HL-60 (cell line): ENCODE results near the gene RRH.
"Not testable (repeated sequence)": the region's sequence is repeated elsewhere in the genome, so short reads cannot be mapped to it uniquely, and the experiment has no call there.

ENCODE experiments used
- DNase-seq, 2 experiments: peaks; one replicate each; pipeline ENCODE4 v3.0.0-alpha.2; 2010 to 2020; ENCODE audit warnings: low read depth in 1 of 2, low spot score in 1 of 2
- H3K27ac ChIP-seq: fragments of 250-450 bp; sonication (Bioruptor Pico); replicated peaks from 2 replicates; pipeline ENCODE4 v1.5.1; 2020; ENCODE audit warnings: mild to moderate bottlenecking, moderate library complexity
- H3K27me3 ChIP-seq: fragments of 250-450 bp; sonication (Bioruptor Pico); 2 replicates; pipeline ENCODE4 v1.5.1; 2021; ENCODE audit warnings: mild to moderate bottlenecking, moderate library complexity; ENCODE audit not compliant: insufficient read depth, poor library complexity, severe bottlenecking
- H3K4me3 ChIP-seq: replicated peaks from 2 replicates; pipeline ENCODE4 v1.5.1; 2011; ENCODE audit warnings: mild to moderate bottlenecking, control low read depth, low read length; ENCODE audit not compliant: insufficient read depth
- CTCF ChIP-seq: IDR thresholded peaks from one replicate; pipeline ENCODE4 v1.5.1; 2011; ENCODE audit warnings: low read length, control low read depth, inconsistent platforms; ENCODE audit not compliant: insufficient read depth
- GABPA ChIP-seq: IDR thresholded peaks from 2 replicates; pipeline ENCODE4 v1.6.1; 2012; ENCODE audit warnings: low read depth
- POLR2AphosphoS5 ChIP-seq: IDR thresholded peaks from 2 replicates; pipeline ENCODE4 v1.6.1; 2012; ENCODE audit warnings: low read depth
- REST ChIP-seq: IDR thresholded peaks from 2 replicates; pipeline ENCODE4 v1.6.1; 2012; ENCODE audit warnings: low read depth; ENCODE audit not compliant: insufficient replicate concordance
- SPI1 ChIP-seq: IDR thresholded peaks from 2 replicates; pipeline ENCODE4 v1.6.1; 2012; ENCODE audit warnings: low read depth, mild to moderate bottlenecking, borderline replicate concordance

RRH gene

GRCh38 chr4:109848501-109848900 is 20.7 kb downstream of the RRH start:
- Histone ChIP-seq H3K4me3 (no peak overlapping the region), H3K27ac (no peak overlapping the region), H3K27me3 (peaks cover 3% of the 10 kb centered on the region)
- TF ChIP-seq REST, result no peak
- TF ChIP-seq SPI1, result no peak
- TF ChIP-seq POLR2AphosphoS5, result no peak
- no peak for TF ChIP-seq CTCF
- no peak for DNase-seq

- peaks cover 3% of the 10 kb centered on the region for H3K27me3 ChIP-seq
- H3K4me3 ChIP-seq, result no peak overlapping the region
- H3K27ac ChIP-seq, result no peak overlapping the region
- no peak for TF ChIP-seq POLR2AphosphoS5
- no peak for DNase-seq
These were observed 22.8 kb downstream of the RRH start for GRCh38 chr4:109850601-109851000.

- H3K4me3 ChIP-seq, result not testable (repeated sequence)
These were observed 31.9 kb downstream of the RRH start for GRCh38 chr4:109859426-109860300.

GRCh38 chr4:109861271-109861670 is 33.5 kb downstream of the RRH start:
- TF ChIP-seq POLR2AphosphoS5, result no peak
- TF ChIP-seq REST, result no peak
- TF ChIP-seq CTCF, result no peak
- no peak for TF ChIP-seq SPI1
- no peak for TF ChIP-seq GABPA
- no peak overlapping the region for H3K4me3 ChIP-seq
- H3K27me3 ChIP-seq, result no peaks in the 10 kb centered on the region
- DNase-seq, result no peak
- no peak overlapping the region for H3K27ac ChIP-seq

More at GRCh38 chr4:109859426-109860300, 31.9 kb downstream of the RRH start:
- DNase-seq, H3K27me3 ChIP-seq, H3K27ac ChIP-seq: not testable (repeated sequence)
